Trophoblast cell (in vitro differentiated cells and primary cell): ENCODE data around the gene TEAD1.
A peak's percentile ranks its signal among the peaks of the same experiment; 100 is the strongest.

Experiments
- DNase-seq, 2 donors: peaks; one replicate each; pipeline ENCODE4 v3.0.0-alpha.2; 2016
- H2AFZ ChIP-seq: 2 replicates; pipeline ENCODE4 v1.6.1; 2013; ENCODE audit warnings: low read length, moderate library complexity, mild to moderate bottlenecking; ENCODE audit not compliant: insufficient read depth, poor library complexity
- H2AK5ac ChIP-seq: 2 replicates; pipeline ENCODE4 v1.6.1; 2013; ENCODE audit warnings: mild to moderate bottlenecking, low read length
- H2BK120ac ChIP-seq: 2 replicates; pipeline ENCODE4 v1.6.1; 2013; ENCODE audit warnings: low read length, mild to moderate bottlenecking, moderate library complexity; ENCODE audit not compliant: insufficient read depth, poor library complexity
- H2BK12ac ChIP-seq: 2 replicates; pipeline ENCODE4 v1.6.1; 2013; ENCODE audit warnings: mild to moderate bottlenecking, low read length, moderate library complexity
- H2BK5ac ChIP-seq: 2 replicates; pipeline ENCODE4 v1.6.1; 2013; ENCODE audit warnings: low read length, low read depth, moderate library complexity, mild to moderate bottlenecking; ENCODE audit not compliant: poor library complexity
- H3K14ac ChIP-seq: 2 replicates; pipeline ENCODE4 v1.6.1; 2013; ENCODE audit warnings: mild to moderate bottlenecking, low read length
- H3K18ac ChIP-seq: 2 replicates; pipeline ENCODE4 v1.6.1; 2013; ENCODE audit warnings: mild to moderate bottlenecking, low read length
- H3K23ac ChIP-seq: 2 replicates; pipeline ENCODE4 v1.6.1; 2013; ENCODE audit warnings: low read length
- H3K27ac ChIP-seq: 2 replicates; pipeline ENCODE4 v1.5.1; 2013; ENCODE audit warnings: low read depth, mild to moderate bottlenecking, inconsistent platforms, low read length, moderate library complexity
- H3K27me3 ChIP-seq: 2 replicates; pipeline ENCODE4 v1.6.1; 2013; ENCODE audit warnings: inconsistent platforms, mild to moderate bottlenecking, low read length, moderate library complexity; ENCODE audit not compliant: insufficient read depth
- H3K36me3 ChIP-seq, 2 experiments: 1 replicate in 1 of 2; 2 replicates in 1 of 2; pipeline ENCODE4 v1.6.1; 2013; ENCODE audit warnings: low read length in 2 of 2, mild to moderate bottlenecking in 2 of 2, moderate library complexity in 1 of 2; ENCODE audit not compliant: insufficient read depth in 2 of 2, control insufficient read depth in 1 of 2
- H3K4ac ChIP-seq: 2 replicates; pipeline ENCODE4 v1.6.1; 2013; ENCODE audit warnings: low read depth, mild to moderate bottlenecking, low read length, moderate library complexity
- H3K4me1 ChIP-seq, 2 experiments: 1 replicate in 1 of 2; 2 replicates in 1 of 2; pipeline ENCODE4 v1.6.1; 2013; ENCODE audit warnings: low read length in 2 of 2, mild to moderate bottlenecking in 2 of 2, moderate library complexity in 1 of 2; ENCODE audit not compliant: insufficient read depth in 2 of 2, control insufficient read depth in 1 of 2
- H3K4me2 ChIP-seq: 2 replicates; pipeline ENCODE4 v1.6.1; 2013; ENCODE audit warnings: inconsistent platforms, mild to moderate bottlenecking, low read length, moderate library complexity
- H3K4me3 ChIP-seq: 2 replicates; pipeline ENCODE4 v1.5.1; 2013; ENCODE audit warnings: mild to moderate bottlenecking, low read depth, low read length, inconsistent platforms
- H3K79me1 ChIP-seq: one replicate; pipeline ENCODE4 v1.6.1; 2013; ENCODE audit warnings: low read length
- H3K79me2 ChIP-seq: 2 replicates; pipeline ENCODE4 v1.6.1; 2013; ENCODE audit warnings: low read length, mild to moderate bottlenecking; ENCODE audit not compliant: control insufficient read depth, insufficient read depth, poor library complexity
- H3K9ac ChIP-seq: 2 replicates; pipeline ENCODE4 v1.6.1; 2013; ENCODE audit warnings: mild to moderate bottlenecking, low read length
- H3K9me3 ChIP-seq: 2 replicates; pipeline ENCODE4 v1.6.1; 2013; ENCODE audit warnings: low read depth, mild to moderate bottlenecking, control low read depth, inconsistent platforms, low read length; ENCODE audit not compliant: insufficient read depth
- H4K12ac ChIP-seq: 2 replicates; pipeline ENCODE4 v1.6.1; 2013; ENCODE audit warnings: low read depth, mild to moderate bottlenecking, low read length, moderate library complexity
- H4K8ac ChIP-seq: 2 replicates; pipeline ENCODE4 v1.6.1; 2013; ENCODE audit warnings: low read depth, mild to moderate bottlenecking, low read length, moderate library complexity
- H4K91ac ChIP-seq: one replicate; pipeline ENCODE4 v1.6.1; 2013; ENCODE audit warnings: low read depth, mild to moderate bottlenecking, low read length, moderate library complexity
- WGBS: extraction: QIAGEN DNeasy Blood & Tissue Kit; methylation state at CpG from one replicate; pipeline ENCODE4 v1.1.7; 2013; ENCODE audit warnings: missing lambda C conversion rate; ENCODE audit not compliant: insufficient read length, insufficient coverage; ENCODE audit errors: extremely low coverage; 5-methylcytosine and 5-hydroxymethylcytosine counted together

The TEAD1 gene

GRCh38 chr11:12924650-12925049 is 250.4 kb downstream of the TEAD1 start:
- Histone ChIP-seq H3K23ac (no peak overlapping the region), H2BK120ac (no peak overlapping the region), H2AFZ (no peak overlapping the region), H3K4ac (no peak overlapping the region), H4K12ac (no peak overlapping the region), H4K8ac (no peak overlapping the region), H4K91ac (no peak overlapping the region), H3K4me3 (no peak overlapping the region), H2BK5ac (no peak overlapping the region), H3K27me3 (no peaks in the 10 kb centered on the region), H3K36me3 (peaks cover 12 to 21% of the 10 kb centered on the region in 2 experiments), H3K27ac (no peak overlapping the region), H3K79me1 (no peaks in the 10 kb centered on the region), H3K14ac (no peak overlapping the region), H2AK5ac (no peak overlapping the region), H3K9ac (no peak overlapping the region), H3K9me3 (no peaks in the 10 kb centered on the region), H3K4me2 (no peak overlapping the region), H3K18ac (no peak overlapping the region), H3K4me1 (peaks cover 0 to 2% of the 10 kb centered on the region in 2 experiments), H3K79me2 (no peaks in the 10 kb centered on the region), H2BK12ac (no peak overlapping the region)
- WGBS = no CpG with 5 or more reads among the region's 3 CpGs
- no peak for DNase-seq

DNA sequence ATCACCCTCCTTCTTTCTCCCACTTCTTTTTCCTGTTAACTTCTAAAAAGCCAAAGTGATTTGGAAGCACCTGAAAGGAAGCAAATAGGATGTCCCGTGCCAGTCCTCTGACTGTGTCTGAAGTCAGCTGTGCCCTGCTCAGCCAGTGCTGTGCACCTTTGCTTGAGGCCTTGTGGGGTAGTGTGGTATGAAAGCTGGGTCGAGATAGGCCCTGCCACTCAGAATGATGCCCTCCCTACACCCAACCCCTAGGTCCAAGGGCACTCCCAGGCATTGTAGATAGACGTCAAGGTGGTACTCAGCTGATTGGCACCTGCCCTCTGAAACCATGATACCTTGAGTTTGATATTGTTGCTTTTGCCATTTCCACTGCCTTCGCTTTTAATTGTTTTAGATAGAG is 251.3 kb downstream of the TEAD1 start:
- Histone ChIP-seq H3K14ac (no peak overlapping the region), H4K8ac (no peak overlapping the region), H3K27me3 (no peaks in the 10 kb centered on the region), H4K91ac (no peak overlapping the region), H3K4me3 (peak overlapping the region; percentile 11), H4K12ac (no peak overlapping the region), H3K4me2 (no peak overlapping the region), H2AK5ac (no peak overlapping the region), H3K79me1 (no peaks in the 10 kb centered on the region), H2AFZ (no peak overlapping the region), H3K4me1 (peaks cover 0 to 4% of the 10 kb centered on the region in 2 experiments), H3K79me2 (no peaks in the 10 kb centered on the region), H2BK5ac (no peak overlapping the region), H2BK120ac (no peak overlapping the region), H3K36me3 (peaks cover 14 to 24% of the 10 kb centered on the region in 2 experiments), H3K18ac (no peak overlapping the region), H3K9ac (no peak overlapping the region), H3K23ac (no peak overlapping the region), H3K27ac (no peak overlapping the region), H2BK12ac (no peak overlapping the region), H3K4ac (no peak overlapping the region), H3K9me3 (no peaks in the 10 kb centered on the region)
- no peak for DNase-seq
- WGBS = no CpG with 5 or more reads among the region's 4 CpGs

DNA sequence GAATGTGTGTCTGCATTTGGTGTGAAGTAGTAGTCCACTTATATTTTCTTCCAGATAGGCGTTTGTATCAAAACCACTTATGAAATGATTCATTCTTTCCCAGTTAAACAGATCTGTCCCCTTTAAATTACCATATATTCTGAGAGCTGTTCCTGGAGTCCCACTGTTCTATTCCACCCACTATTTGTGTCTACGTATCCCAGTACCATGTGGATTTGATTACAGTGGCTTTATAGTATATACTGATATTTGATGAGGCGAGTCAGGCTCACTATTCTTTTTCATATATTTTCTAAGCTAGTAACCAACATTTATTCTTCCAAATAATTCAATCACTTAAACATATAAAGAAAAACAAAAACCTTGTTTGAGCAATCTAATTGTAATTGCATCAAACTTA is 253.0 kb downstream of the TEAD1 start:
- Histone ChIP-seq H3K36me3 (peaks cover 17 to 26% of the 10 kb centered on the region in 2 experiments), H3K4ac (no peak overlapping the region), H4K91ac (no peak overlapping the region), H4K8ac (no peak overlapping the region), H3K9me3 (no peaks in the 10 kb centered on the region), H3K27ac (no peak overlapping the region), H3K4me1 (peaks cover 0 to 6% of the 10 kb centered on the region in 2 experiments), H3K27me3 (no peaks in the 10 kb centered on the region), H3K9ac (no peak overlapping the region), H3K79me2 (no peaks in the 10 kb centered on the region), H3K4me3 (no peak overlapping the region), H4K12ac (no peak overlapping the region), H2AK5ac (no peak overlapping the region), H2BK5ac (no peak overlapping the region), H3K79me1 (no peaks in the 10 kb centered on the region), H3K14ac (no peak overlapping the region), H3K18ac (no peak overlapping the region), H3K23ac (no peak overlapping the region), H3K4me2 (no peak overlapping the region), H2BK12ac (no peak overlapping the region), H2AFZ (no peak overlapping the region), H2BK120ac (no peak overlapping the region)
- whole genome bisulfite sequencing = no CpG with 5 or more reads among the region's 3 CpGs
- no peak for DNase-seq

GRCh38 chr11:12927886-12928285 is 253.7 kb downstream of the TEAD1 start:
- no peak overlapping the region for H3K9ac ChIP-seq
- H3K4ac ChIP-seq = no peak overlapping the region
- no peak overlapping the region for H3K18ac ChIP-seq
- H4K12ac ChIP-seq = no peak overlapping the region
- H2AK5ac ChIP-seq = no peak overlapping the region
- H2BK5ac ChIP-seq = no peak overlapping the region
- no peaks in the 10 kb centered on the region for H3K79me1 ChIP-seq
- H3K4me1 ChIP-seq = peaks cover 0 to 6% of the 10 kb centered on the region in 2 experiments
- DNase-seq = no peak
- no peaks in the 10 kb centered on the region for H3K79me2 ChIP-seq
- no peak overlapping the region for H2BK120ac ChIP-seq
- H2AFZ ChIP-seq = no peak overlapping the region
- H3K4me3 ChIP-seq = no peak overlapping the region
- no peak overlapping the region for H3K27ac ChIP-seq
- H3K36me3 ChIP-seq = peaks cover 17 to 29% of the 10 kb centered on the region in 2 experiments
- no peak overlapping the region for H3K4me2 ChIP-seq
- no peak overlapping the region for H4K91ac ChIP-seq
- H3K27me3 ChIP-seq = no peaks in the 10 kb centered on the region
- no peak overlapping the region for H3K14ac ChIP-seq
- WGBS = no CpG with 5 or more reads among the region's 2 CpGs
- no peak overlapping the region for H3K23ac ChIP-seq
- H3K9me3 ChIP-seq = no peaks in the 10 kb centered on the region
- H4K8ac ChIP-seq = no peak overlapping the region
- H2BK12ac ChIP-seq = no peak overlapping the region
